HEK293T (cell line): ENCODE data around the gene IFNA2.

Source experiments
- CTCF ChIA-PET: fragments of 350-600 bp; formaldehyde crosslinking; extraction: SDS; loops from one replicate; lab custom pipeline; 2021; ENCODE audit warnings: antibody characterized with exemption, inconsistent platforms; lab: Yijun Ruan, JAX
- POLR2A ChIA-PET: fragments of 350-600 bp; formaldehyde crosslinking; extraction: SDS; loops from one replicate; lab custom pipeline; 2020; ENCODE audit warnings: antibody characterized with exemption, inconsistent platforms; lab: Yijun Ruan, JAX
- DNase-seq: peaks from one replicate; pipeline ENCODE4 v3.0.0; 2012; ENCODE audit warnings: mixed read lengths; ENCODE audit errors: extremely low spot score
- ARNT ChIP-seq: fragments of 450-650 bp; IDR thresholded peaks from 2 replicates; pipeline ENCODE4 v1.6.1; 2017; ENCODE audit warnings: mild to moderate bottlenecking
- BHLHE40 ChIP-seq: fragments of 450-650 bp; IDR thresholded peaks from 2 replicates; pipeline ENCODE4 v1.6.1; 2016; ENCODE audit warnings: mild to moderate bottlenecking, moderate library complexity, borderline replicate concordance
- CTBP1 ChIP-seq: fragments of 450-650 bp; IDR thresholded peaks from 2 replicates; pipeline ENCODE4 v1.6.1; 2016; ENCODE audit warnings: borderline replicate concordance
- ELF4 ChIP-seq: fragments of 450-650 bp; IDR thresholded peaks from 2 replicates; pipeline ENCODE4 v1.6.1; 2017; ENCODE audit warnings: antibody characterized with exemption
- FOXA1 ChIP-seq: fragments of 450-650 bp; IDR thresholded peaks from 2 replicates; pipeline ENCODE4 v1.6.1; 2016; ENCODE audit warnings: mild to moderate bottlenecking
- FOXK2 ChIP-seq: fragments of 450-650 bp; IDR thresholded peaks from 2 replicates; pipeline ENCODE4 v1.6.1; 2016; ENCODE audit warnings: mild to moderate bottlenecking
- FOXM1 ChIP-seq: fragments of 450-650 bp; IDR thresholded peaks from 2 replicates; pipeline ENCODE4 v1.6.1; 2017; ENCODE audit warnings: mild to moderate bottlenecking, borderline replicate concordance
- HDGF ChIP-seq: fragments of 450-650 bp; IDR thresholded peaks from 2 replicates; pipeline ENCODE4 v1.6.1; 2017; ENCODE audit warnings: antibody characterized with exemption, borderline replicate concordance
- L3MBTL2 ChIP-seq: fragments of 450-650 bp; conservative IDR thresholded peaks from 2 replicates; pipeline ENCODE4 v1.6.1; 2016; ENCODE audit warnings: mild to moderate bottlenecking
- LEF1 ChIP-seq: fragments of 450-650 bp; IDR thresholded peaks from 2 replicates; pipeline ENCODE4 v1.6.1; 2017; ENCODE audit warnings: mild to moderate bottlenecking, borderline replicate concordance
- NFRKB ChIP-seq: fragments of 450-650 bp; IDR thresholded peaks from 2 replicates; pipeline ENCODE4 v1.6.1; 2016; ENCODE audit warnings: mild to moderate bottlenecking, moderate library complexity
- PKNOX1 ChIP-seq: fragments of 450-650 bp; IDR thresholded peaks from 2 replicates; pipeline ENCODE4 v1.6.1; 2016
- SP1 ChIP-seq: fragments of 450-650 bp; IDR thresholded peaks from 2 replicates; pipeline ENCODE4 v1.6.1; 2017
- SUZ12 ChIP-seq: fragments of 450-650 bp; IDR thresholded peaks from 2 replicates; pipeline ENCODE4 v1.6.1; 2016; ENCODE audit warnings: mild to moderate bottlenecking
- TARDBP ChIP-seq: fragments of 450-650 bp; IDR thresholded peaks from 2 replicates; pipeline ENCODE4 v1.6.1; 2016
- ZNF384 ChIP-seq: fragments of 450-650 bp; IDR thresholded peaks from 2 replicates; pipeline ENCODE4 v1.6.1; 2016

The IFNA2 gene

GRCh38 chr9:21414220-21414940 is 29.2 kb upstream of the IFNA2 start:
- DNase-seq: no peak
- POLR2A ChIA-PET: no interaction called here
- CTCF ChIA-PET: interaction anchor here (0.8 kb wide), 1 partner anchor 41 kb away, joined by 3 read pairs; no protein-coding TSS in a partner anchor
- TF ChIP-seq SP1 (no peak), LEF1 (no peak), CTBP1 (no peak), NFRKB (no peak), SUZ12 (no peak), ZNF384 (no peak), FOXA1 (no peak), ARNT (no peak), PKNOX1 (no peak), BHLHE40 (no peak), TARDBP (no peak), ELF4 (no peak), FOXM1 (no peak), L3MBTL2 (no peak), FOXK2 (no peak)

GRCh38 chr9:21413624-21414023 is 28.4 kb upstream of the IFNA2 start:
- CTCF ChIA-PET: no interaction called here
- POLR2A ChIA-PET: no interaction called here
- DNase-seq: peak; percentile 31
- no peak for TF ChIP-seq TARDBP
- TF ChIP-seq PKNOX1: no peak
- TF ChIP-seq SP1: no peak
- TF ChIP-seq FOXA1: no peak
- no peak for TF ChIP-seq HDGF
- TF ChIP-seq ZNF384: no peak
- TF ChIP-seq SUZ12: no peak
- TF ChIP-seq LEF1: no peak
- no peak for TF ChIP-seq FOXK2
- no peak for TF ChIP-seq BHLHE40
- no peak for TF ChIP-seq ELF4
- no peak for TF ChIP-seq L3MBTL2
- TF ChIP-seq FOXM1: no peak
- TF ChIP-seq CTBP1: no peak
- TF ChIP-seq NFRKB: no peak
- TF ChIP-seq ARNT: no peak

GRCh38 chr9:21413151-21413550 is 28.0 kb upstream of the IFNA2 start:
- CTCF ChIA-PET: no interaction called here
- no peak for DNase-seq
- TF ChIP-seq L3MBTL2 (no peak), HDGF (no peak), BHLHE40 (no peak), TARDBP (no peak), FOXA1 (no peak), CTBP1 (no peak), ELF4 (no peak)
- POLR2A ChIA-PET: no interaction called here

DNA sequence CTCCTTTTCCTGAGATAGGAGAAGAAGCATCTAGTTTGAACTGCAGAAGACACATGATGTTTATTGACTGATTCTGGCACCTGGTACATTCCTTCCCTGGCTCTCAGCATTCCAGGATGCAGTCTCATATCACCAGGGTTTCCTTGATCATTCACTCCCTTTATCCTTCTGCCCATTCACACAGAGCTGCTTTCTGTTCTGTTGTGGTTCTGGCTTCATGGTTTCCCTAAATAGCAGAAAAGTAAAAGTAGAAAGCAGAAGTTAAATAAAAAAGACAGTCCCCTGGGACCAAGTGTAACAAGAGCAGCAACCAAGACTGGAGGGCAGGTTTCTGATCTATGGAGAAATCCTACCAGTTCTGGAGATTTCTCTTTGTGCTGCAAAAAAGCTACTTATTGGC is 26.9 kb upstream of the IFNA2 start:
- TF ChIP-seq HDGF: no peak
- no peak for TF ChIP-seq ZNF384
- no peak for TF ChIP-seq BHLHE40
- no peak for TF ChIP-seq NFRKB
- TF ChIP-seq L3MBTL2: no peak
- TF ChIP-seq SP1: no peak
- TF ChIP-seq ELF4: no peak
- TF ChIP-seq LEF1: no peak
- TF ChIP-seq ARNT: no peak
- no peak for TF ChIP-seq SUZ12
- no peak for TF ChIP-seq TARDBP
- TF ChIP-seq FOXK2: no peak
- no peak for TF ChIP-seq PKNOX1
- TF ChIP-seq FOXM1: no peak
- no peak for TF ChIP-seq FOXA1
- TF ChIP-seq CTBP1: no peak
- ChIA-PET POLR2A (no interaction called here), CTCF (no interaction called here)
- DNase-seq: no peak

DNA sequence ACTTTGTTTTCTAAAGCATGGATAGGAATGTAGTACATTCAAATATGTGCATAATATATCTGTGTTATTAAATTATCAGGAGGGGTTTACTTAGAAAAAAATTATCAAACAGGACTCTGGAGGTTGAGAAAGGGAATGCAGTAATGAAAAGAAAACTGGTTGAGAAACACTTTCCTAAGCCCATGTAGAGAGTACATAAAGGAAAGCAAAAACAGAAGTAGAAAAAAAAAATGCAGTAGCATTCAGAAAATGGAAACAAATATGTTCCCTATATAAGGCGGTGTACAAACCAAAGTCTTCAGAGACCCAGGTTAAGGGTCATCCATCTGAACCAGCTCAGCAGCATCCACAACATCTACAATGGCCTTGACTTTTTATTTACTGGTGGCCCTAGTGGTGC is 23.6 kb upstream of the IFNA2 start, which contains the start of gene IFNA8:
TSS of gene IFNA8 (plus strand) at position 301 of the 400 bp plus-strand sequence. CDS start at position 361, 60 bp downstream.
- DNase-seq: no peak
- ChIA-PET POLR2A (no interaction called here), CTCF (no interaction called here)
- TF ChIP-seq LEF1 (no peak), PKNOX1 (no peak), FOXA1 (no peak), TARDBP (no peak), HDGF (no peak), SP1 (no peak), ARNT (no peak), ZNF384 (no peak), ELF4 (no peak), FOXM1 (no peak), BHLHE40 (no peak), SUZ12 (no peak), NFRKB (no peak), FOXK2 (no peak)
